H1 (cell line): Measurements from ENCODE around the gene PSTK. TPM values are rescaled to one million over a fixed set of nuclear protein-coding genes. Genes with fewer than 3 reads are reported as not detected.

Experiments
- CTCF ChIA-PET: fragments of 300-600 bp; sonication (Branson Sonifier 250); formaldehyde crosslinking; loops from one replicate; lab custom pipeline; 2021; ENCODE audit not compliant: partially characterized antibody; lab: Charles Lee
- POLR2A ChIA-PET: fragments of 300-600 bp; sonication (Branson Sonifier 250); formaldehyde crosslinking; loops from one replicate; lab custom pipeline; 2021; ENCODE audit warnings: inconsistent platforms; ENCODE audit not compliant: partially characterized antibody; lab: Charles Lee
- DNase-seq, 2 experiments: peaks; one replicate each; pipeline versions ENCODE4 v3.0.0 to v3.0.0-alpha.2; 2010 to 2022; ENCODE audit warnings: low spot score in 2 of 2, low read depth in 1 of 2, mixed read lengths in 1 of 2
- FAIRE-seq: peaks from 2 replicates; lab custom pipeline; 2011; peaks lifted over from hg19 to GRCh38; lab: Jason Lieb, UNC
- H2AFZ ChIP-seq: 2 replicates; pipeline ENCODE4 v1.8.1; 2012; ENCODE audit warnings: low read length, inconsistent platforms
- H2AK5ac ChIP-seq: 2 replicates; pipeline ENCODE4 v1.6.1; 2013; ENCODE audit warnings: low read depth, low read length
- H2BK120ac ChIP-seq: replicated peaks from 2 replicates; pipeline ENCODE3; 2013; ENCODE audit warnings: low read depth, low read length, inconsistent platforms
- H2BK12ac ChIP-seq: 2 replicates; pipeline ENCODE4 v1.6.1; 2013; ENCODE audit warnings: low read depth, low read length
- H2BK15ac ChIP-seq: 2 replicates; pipeline ENCODE4 v1.6.1; 2013; ENCODE audit warnings: low read length
- H2BK20ac ChIP-seq: 2 replicates; pipeline ENCODE4 v1.6.1; 2013; ENCODE audit warnings: low read length
- H2BK5ac ChIP-seq: 2 replicates; pipeline ENCODE4 v1.6.1; 2013; ENCODE audit warnings: low read depth, low read length
- H3K14ac ChIP-seq: 2 replicates; pipeline ENCODE4 v1.6.1; 2013; ENCODE audit warnings: inconsistent platforms; ENCODE audit not compliant: insufficient read length
- H3K18ac ChIP-seq: 2 replicates; pipeline ENCODE4 v1.6.1; 2013; ENCODE audit warnings: low read length; ENCODE audit errors: extremely low read depth
- H3K23ac ChIP-seq: 2 replicates; pipeline ENCODE4 v1.6.1; 2013; ENCODE audit warnings: inconsistent platforms; ENCODE audit not compliant: insufficient read length
- H3K23me2 ChIP-seq: 2 replicates; pipeline ENCODE4 v1.6.1; 2013; ENCODE audit warnings: low read depth, low read length
- H3K27ac ChIP-seq: 2 replicates; pipeline ENCODE4 v1.6.1; 2011; ENCODE audit warnings: low read depth, low read length, inconsistent platforms
- H3K27me3 ChIP-seq, 4 experiments: replicated peaks in 1 of 4; 1 replicate in 1 of 4; 2 replicates in 3 of 4; pipeline versions ENCODE4 v1.6.1 to v1.8.1; 2011 to 2013; ENCODE audit warnings: low read length in 3 of 4, mild to moderate bottlenecking in 3 of 4, inconsistent platforms in 2 of 4, mixed read lengths in 2 of 4, moderate library complexity in 1 of 4; ENCODE audit not compliant: control insufficient read depth in 3 of 4, insufficient read depth in 3 of 4; ENCODE audit errors: extremely low read depth in 1 of 4
- H3K36me3 ChIP-seq, 4 experiments: 2 replicates each; pipeline versions ENCODE4 v1.6.1 to v1.8.1; 2011 to 2013; ENCODE audit warnings: mild to moderate bottlenecking in 4 of 4, low read length in 3 of 4, moderate library complexity in 2 of 4, control low read depth in 1 of 4, inconsistent platforms in 1 of 4; ENCODE audit not compliant: insufficient read depth in 4 of 4, control insufficient read depth in 2 of 4
- H3K4ac ChIP-seq: replicated peaks from 2 replicates; pipeline ENCODE3; 2013; ENCODE audit warnings: low read length, low read depth, mixed read lengths, inconsistent platforms; ENCODE audit not compliant: insufficient read length
- H3K4me1 ChIP-seq, 4 experiments: replicated peaks in 1 of 4; 1 replicate in 1 of 4; 2 replicates in 3 of 4; pipeline versions ENCODE4 v1.6.1 to v1.8.1; 2011 to 2013; ENCODE audit warnings: low read length in 3 of 4, inconsistent platforms in 2 of 4, mixed read lengths in 1 of 4; ENCODE audit not compliant: insufficient read depth in 4 of 4, control insufficient read depth in 3 of 4
- H3K4me2 ChIP-seq, 2 experiments: 2 replicates each; pipeline versions ENCODE4 v1.6.1 to v1.8.1; 2011 to 2013; ENCODE audit warnings: low read depth in 2 of 2, low read length in 2 of 2, control low read depth in 1 of 2, inconsistent platforms in 1 of 2, mild to moderate bottlenecking in 1 of 2; ENCODE audit not compliant: insufficient read depth in 1 of 2
- H3K4me3 ChIP-seq, 4 experiments: fragments of 200-600, 300-600 bp in 1 of 4; sonication (generic), shearing (Covaris generic), sonication (Bioruptor Twin) in 1 of 4; 2 replicates each; pipeline versions ENCODE4 v1.5.1 to v1.8.1; 2011 to 2016; ENCODE audit warnings: low read length in 4 of 4, low read depth in 3 of 4, control low read depth in 2 of 4, inconsistent platforms in 2 of 4, mild to moderate bottlenecking in 2 of 4, mixed read lengths in 1 of 4, moderate library complexity in 1 of 4; ENCODE audit not compliant: insufficient read depth in 2 of 4; ENCODE audit errors: extremely low read depth in 1 of 4
- H3K56ac ChIP-seq: replicated peaks from 2 replicates; pipeline ENCODE3; 2013; ENCODE audit warnings: low read depth, mild to moderate bottlenecking, mixed read lengths, low read length, inconsistent platforms; ENCODE audit not compliant: insufficient read length
- H3K79me1 ChIP-seq: 2 replicates; pipeline ENCODE4 v1.6.1; 2013; ENCODE audit warnings: low read depth, low read length, control low read depth
- H3K79me2 ChIP-seq, 2 experiments: 2 replicates each; pipeline versions ENCODE4 v1.6.1 to v1.8.1; 2012 to 2013; ENCODE audit warnings: low read length in 2 of 2, mild to moderate bottlenecking in 2 of 2, inconsistent platforms in 1 of 2; ENCODE audit not compliant: insufficient read depth in 2 of 2, control insufficient read depth in 1 of 2
- H3K9ac ChIP-seq, 4 experiments: replicated peaks in 1 of 4; 1 replicate in 1 of 4; 2 replicates in 3 of 4; pipeline versions ENCODE4 v1.6.1 to v1.8.1; 2011 to 2013; ENCODE audit warnings: low read depth in 3 of 4, low read length in 3 of 4, control low read depth in 2 of 4, mild to moderate bottlenecking in 2 of 4, moderate library complexity in 2 of 4, inconsistent platforms in 1 of 4; ENCODE audit errors: extremely low read depth in 1 of 4
- H3K9me3 ChIP-seq, 2 experiments: 2 replicates each; pipeline versions ENCODE4 v1.6.1 to v1.8.1; 2012 to 2013; ENCODE audit warnings: mild to moderate bottlenecking in 2 of 2, moderate library complexity in 2 of 2, control low read depth in 1 of 2, inconsistent platforms in 1 of 2, low read depth in 1 of 2, low read length in 1 of 2, mixed read lengths in 1 of 2; ENCODE audit not compliant: insufficient read depth in 2 of 2
- H4K20me1 ChIP-seq, 2 experiments: replicated peaks in 1 of 2; 2 replicates each; pipeline versions ENCODE3 to v1.8.1; 2011 to 2013; ENCODE audit warnings: inconsistent platforms in 2 of 2, low read length in 2 of 2, mild to moderate bottlenecking in 1 of 2; ENCODE audit not compliant: insufficient read depth in 2 of 2, control insufficient read depth in 1 of 2
- H4K5ac ChIP-seq: 2 replicates; pipeline ENCODE4 v1.6.1; 2013; ENCODE audit warnings: low read length, low read depth, mixed read lengths, inconsistent platforms; ENCODE audit not compliant: insufficient read length
- H4K8ac ChIP-seq: 2 replicates; pipeline ENCODE4 v1.8.0; 2013; ENCODE audit warnings: mild to moderate bottlenecking, moderate library complexity, low read length, inconsistent platforms; ENCODE audit not compliant: insufficient read depth; ENCODE audit errors: extremely low read depth
- H4K91ac ChIP-seq: replicated peaks from 2 replicates; pipeline ENCODE3; 2013; ENCODE audit warnings: low read length, mixed read lengths, inconsistent platforms; ENCODE audit not compliant: insufficient read length
- CBX8 ChIP-seq: fragments of 300-800, 300-1000 bp; sonication (generic); IDR thresholded peaks from 2 replicates; pipeline ENCODE4 v1.7.1; 2016; ENCODE audit warnings: low read depth, low read length, borderline replicate concordance
- SIRT6 ChIP-seq: IDR thresholded peaks from one replicate; pipeline ENCODE4 v1.7.1; 2012; ENCODE audit warnings: low read length, inconsistent platforms
- SUZ12 ChIP-seq: fragments of 200-600 bp; sonication (generic); IDR thresholded peaks from 2 replicates; pipeline ENCODE4 v1.6.1; 2012; ENCODE audit warnings: mild to moderate bottlenecking, inconsistent platforms, low read length, moderate library complexity, mixed read lengths
- ZNF274 ChIP-seq: IDR thresholded peaks from 2 replicates; pipeline ENCODE4 v1.7.0; 2012; ENCODE audit warnings: low read length, borderline replicate concordance; ENCODE audit errors: extremely low read depth
- WGBS, 2 experiments: shearing (Covaris generic) in 1 of 2; methylation state at CpG; one replicate each; pipeline versions ENCODE4 v1.1.6 to v1.1.7; 2013 to 2015; ENCODE audit warnings: low lambda C conversion rate in 2 of 2, mixed read lengths in 2 of 2, inconsistent platforms in 1 of 2, low coverage in 1 of 2, missing lambda C conversion rate in 1 of 2; ENCODE audit not compliant: insufficient replicate concordance in 2 of 2, insufficient coverage in 1 of 2, insufficient read length in 1 of 2; ENCODE audit errors: extremely low coverage in 1 of 2, missing lambda C conversion rate in 1 of 2; 5-methylcytosine and 5-hydroxymethylcytosine counted together
- polyA plus RNA-seq, 7 experiments: library from polyadenylated mRNA; depleted of rRNA in 3 of 7; stranded (reverse) in 5 of 7; unstranded in 2 of 7; fragments of >200 nt in 5 of 7; fragments of 200-250 nt in 2 of 7; gene quantifications; 1 replicate in 5 of 7; 2 replicates in 1 of 7; 4 replicates in 1 of 7; pipeline versions ENCODE4 v1.2.1 to v1.2.3, GENCODE V29; 2011 to 2013; ENCODE audit warnings: missing spikeins in 2 of 7, mixed read lengths in 2 of 7
- total RNA-seq: library from RNA; stranded (reverse); fragmentation: NEBNext Ultra II Directional; extraction: Animal tissue kit (Norgen Biotek cat#: 25700); gene quantifications from 2 replicates; pipeline ENCODE4 v1.2.1, GENCODE V29; 2021

The PSTK gene
- total and polyA plus RNA-seq, 2 of the 8 experiments (the other 6 are each of a cell fraction or from before 2014, with no cell fraction given) = 4.4 to 6.6 TPM

DNA sequence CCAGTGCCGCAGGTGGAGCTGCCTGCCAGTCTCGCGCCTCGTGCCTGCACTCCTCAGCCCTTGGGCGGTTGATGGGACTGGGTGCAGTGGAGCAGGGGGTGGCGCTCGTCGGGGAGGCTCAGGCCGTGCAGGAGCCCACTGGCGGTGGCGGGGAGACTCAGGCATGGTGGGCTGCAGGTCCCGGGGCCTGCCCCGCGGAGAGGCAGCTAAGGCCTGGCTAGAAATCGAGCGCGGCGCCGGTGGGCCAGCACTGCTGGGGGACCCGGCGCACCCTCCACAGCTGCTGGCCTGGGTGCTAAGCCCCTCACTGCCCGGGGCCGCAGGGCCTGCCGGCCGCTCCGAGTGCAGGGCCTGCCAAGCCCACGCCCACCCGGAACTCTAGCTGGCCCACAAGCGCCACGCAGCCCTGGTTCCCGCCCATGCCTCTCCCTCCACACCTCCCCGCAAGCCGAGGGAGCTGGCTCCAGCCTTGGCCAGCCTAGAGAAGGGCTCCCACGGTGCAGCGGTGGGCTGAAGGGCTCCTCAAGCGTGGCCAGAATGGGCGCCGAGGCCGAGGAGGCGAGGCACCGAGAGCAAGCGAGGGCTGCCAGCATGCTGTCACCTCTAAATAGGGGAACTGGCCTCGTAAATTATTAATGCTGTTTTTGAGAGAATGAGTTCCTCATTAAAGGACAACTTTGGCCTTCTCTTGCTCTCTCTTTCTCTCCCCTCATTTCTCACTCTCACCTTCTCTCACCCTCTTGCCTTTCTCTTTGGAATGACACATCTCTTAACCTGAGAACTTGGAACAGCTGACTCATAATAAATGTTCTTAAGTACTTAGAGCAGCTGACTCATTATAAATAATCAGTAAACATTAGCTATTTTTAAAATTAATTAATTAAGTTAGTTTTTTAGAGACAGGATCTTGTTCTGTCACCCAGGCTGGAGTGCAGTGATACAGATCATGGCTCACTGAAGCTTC is 33.5 kb downstream of the PSTK start:
- CTCF ChIA-PET = interaction anchor here (1.3 to 2.5 kb wide), 4 partner anchors 30 to 560 kb away, joined by 3 to 8 read pairs (median 5); no protein-coding TSS in a partner anchor
- no peak overlapping the region for H2AK5ac ChIP-seq

More for the DNA sequence above, 33.5 kb downstream of the PSTK start:
- no peak overlapping the region for H3K4me3 ChIP-seq
- no peak overlapping the region for H3K4me2 ChIP-seq
- TF ChIP-seq SIRT6 (no peak), ZNF274 (no peak), SUZ12 (no peak), CBX8 (no peak)
- WGBS, 2 experiments = 88% methylated on average over 27 of the region's 43 CpGs; no CpG with 5 or more reads in 1 of the 2 experiments
- H2BK20ac ChIP-seq = no peak overlapping the region
- H3K79me1 ChIP-seq = no peaks in the 10 kb centered on the region
- H4K5ac ChIP-seq = no peak overlapping the region
- no peak overlapping the region for H3K9ac ChIP-seq
- no peak overlapping the region for H2BK15ac ChIP-seq
- no peak overlapping the region for H3K18ac ChIP-seq
- peaks cover 7% of the 10 kb centered on the region; the same call in 1 of the 2 replicates for H3K23me2 ChIP-seq
- POLR2A ChIA-PET = interaction anchor here (0.8 to 1.9 kb wide), 2 partner anchors 7 to 29 kb away, joined by 3 to 4 read pairs; no protein-coding TSS in a partner anchor
- no peak overlapping the region for H3K27ac ChIP-seq
- DNase-seq = no peak
- no peak overlapping the region for H4K8ac ChIP-seq
- no peak overlapping the region for H2BK5ac ChIP-seq
- no peak overlapping the region for H3K23ac ChIP-seq
- no peak overlapping the region for H3K14ac ChIP-seq
- no peak overlapping the region for H3K56ac ChIP-seq
- H4K20me1 ChIP-seq = peaks cover 0 to 2% of the 10 kb centered on the region in 2 experiments
- peaks cover 2 to 24% (median 18%) of the 10 kb centered on the region in 4 experiments; a peak in 5 of 7 replicates for H3K27me3 ChIP-seq
- no peak overlapping the region for H4K91ac ChIP-seq
- FAIRE-seq = no peak
- H2BK12ac ChIP-seq = no peak overlapping the region
- peaks cover 0 to 6% of the 10 kb centered on the region in 2 experiments; a peak in 1 of 4 replicates for H3K79me2 ChIP-seq
- no peak overlapping the region for H3K4ac ChIP-seq
- H2AFZ ChIP-seq = no peak overlapping the region
- H3K4me1 ChIP-seq = peaks cover 7 to 11% (median 10%) of the 10 kb centered on the region in 4 experiments; a peak in 6 of 7 replicates
- no peaks in the 10 kb centered on the region for H3K36me3 ChIP-seq
- H3K9me3 ChIP-seq = peaks cover 0 to 2% of the 10 kb centered on the region in 2 experiments; a peak in 1 of 4 replicates
- H2BK120ac ChIP-seq = no peak overlapping the region
